ENCODE measurements around the gene SLC2A9.

SLC2A9 gene

GRCh38 chr4:9894644-9895332, 126.5 kb downstream of the SLC2A9 start:
- no peak for DNase-seq
- no peak for TF ChIP-seq POLR2A (IDR thresholded peaks at IDR 0.05; ENCODE audit: low read length)

GRCh38 chr4:9893329-9894108, 127.8 kb downstream of the SLC2A9 start:
- DNase-seq, result peak; percentile 55 to 81
- TF ChIP-seq POLR2A (IDR thresholded peaks at IDR 0.05; ENCODE audit: low read length), result no peak
- TF ChIP-seq GATA1 (IDR thresholded peaks at IDR 0.05; ENCODE audit: low read depth, low read length), result no peak

GRCh38 chr4:9891740-9892139, 129.6 kb downstream of the SLC2A9 start:
- TF ChIP-seq GATA1 (IDR thresholded peaks at IDR 0.05; ENCODE audit: low read depth, low read length), result no peak
- TF ChIP-seq POLR2A (IDR thresholded peaks at IDR 0.05; ENCODE audit: low read length), result no peak
- no peak for DNase-seq

GRCh38 chr4:9891056-9891455, 130.2 kb downstream of the SLC2A9 start:
- DNase-seq, result no peak
- no peak for TF ChIP-seq GATA1 (IDR thresholded peaks at IDR 0.05; ENCODE audit: low read depth, low read length)
- TF ChIP-seq POLR2A (IDR thresholded peaks at IDR 0.05; ENCODE audit: low read length), result no peak

- no peak for DNase-seq
- TF ChIP-seq GATA1 (IDR thresholded peaks at IDR 0.05; ENCODE audit: low read depth, low read length) (no peak), POLR2A (IDR thresholded peaks at IDR 0.05; ENCODE audit: low read length) (no peak)
Measured at GRCh38 chr4:9889306-9889705, 132.0 kb downstream of the SLC2A9 start.

GRCh38 chr4:9885958-9886357, 135.3 kb downstream of the SLC2A9 start:
- DNase-seq, result no peak
- TF ChIP-seq GATA1 (IDR thresholded peaks at IDR 0.05; ENCODE audit: low read depth, low read length), result no peak
- TF ChIP-seq POLR2A (IDR thresholded peaks at IDR 0.05; ENCODE audit: low read length), result no peak

- TF ChIP-seq POLR2A (IDR thresholded peaks at IDR 0.05; ENCODE audit: low read length) (no peak), GATA1 (IDR thresholded peaks at IDR 0.05; ENCODE audit: low read depth, low read length) (no peak)
- no peak for DNase-seq
Measured at GRCh38 chr4:9880406-9881197, 140.7 kb downstream of the SLC2A9 start.

GRCh38 chr4:9877123-9877522, 144.2 kb downstream of the SLC2A9 start:
- TF ChIP-seq GATA1 (IDR thresholded peaks at IDR 0.05; ENCODE audit: low read depth, low read length) (no peak), POLR2A (IDR thresholded peaks at IDR 0.05; ENCODE audit: low read length) (no peak)

GRCh38 chr4:9875516-9875915, 145.8 kb downstream of the SLC2A9 start:
- TF ChIP-seq GATA1 (IDR thresholded peaks at IDR 0.05; ENCODE audit: low read depth, low read length) (no peak), POLR2A (IDR thresholded peaks at IDR 0.05; ENCODE audit: low read length) (no peak)
- no peak for DNase-seq

More at GRCh38 chr4:9877123-9877522, 144.2 kb downstream of the SLC2A9 start:
- DNase-seq, result no peak

- no peak for DNase-seq
- no peak for TF ChIP-seq GATA1 (IDR thresholded peaks at IDR 0.05; ENCODE audit: low read depth, low read length)
- no peak for TF ChIP-seq POLR2A (IDR thresholded peaks at IDR 0.05; ENCODE audit: low read length)
Measured at GRCh38 chr4:9874385-9874784, 146.9 kb downstream of the SLC2A9 start.

- no peak for TF ChIP-seq POLR2A (IDR thresholded peaks at IDR 0.05; ENCODE audit: low read length)
- no peak for TF ChIP-seq GATA1 (IDR thresholded peaks at IDR 0.05; ENCODE audit: low read depth, low read length)
- DNase-seq, result no peak
Measured at GRCh38 chr4:9870165-9870790, 151.0 kb downstream of the SLC2A9 start.

- TF ChIP-seq GATA1 (IDR thresholded peaks at IDR 0.05; ENCODE audit: low read depth, low read length), result no peak
- no peak for TF ChIP-seq POLR2A (IDR thresholded peaks at IDR 0.05; ENCODE audit: low read length)
- DNase-seq, result no peak
Measured at GRCh38 chr4:9867751-9868425, 153.4 kb downstream of the SLC2A9 start.

- no peak for TF ChIP-seq POLR2A (IDR thresholded peaks at IDR 0.05; ENCODE audit: low read length)
- DNase-seq, result no peak
Measured at GRCh38 chr4:9866931-9867330, 154.4 kb downstream of the SLC2A9 start.

Data from erythroblast (primary cell).